HUES64 (cell line): Measurements from ENCODE around the gene DHX30.
A peak's percentile ranks its signal among the peaks of the same experiment; 100 is the strongest.

Experiments used
- H3K27ac ChIP-seq: 2 replicates; pipeline ENCODE4 v1.7.0; 2013; ENCODE audit warnings: low read depth, low read length, inconsistent platforms
- H3K27me3 ChIP-seq: 2 replicates; pipeline ENCODE4 v1.6.1; 2013; ENCODE audit warnings: mild to moderate bottlenecking, low read length; ENCODE audit not compliant: insufficient read depth
- H3K36me3 ChIP-seq: 2 replicates; pipeline ENCODE4 v1.6.1; 2013; ENCODE audit warnings: mild to moderate bottlenecking, low read length; ENCODE audit not compliant: insufficient read depth
- H3K4me1 ChIP-seq: 2 replicates; pipeline ENCODE4 v1.6.1; 2013; ENCODE audit warnings: mild to moderate bottlenecking, low read length, moderate library complexity; ENCODE audit not compliant: insufficient read depth
- H3K4me3 ChIP-seq: 2 replicates; pipeline ENCODE4 v1.5.1; 2013; ENCODE audit warnings: mild to moderate bottlenecking, low read length, moderate library complexity
- H3K9ac ChIP-seq: 2 replicates; pipeline ENCODE4 v1.6.1; 2013; ENCODE audit warnings: mild to moderate bottlenecking, low read depth, low read length
- H3K9me3 ChIP-seq: 2 replicates; pipeline ENCODE4 v1.6.1; 2013; ENCODE audit warnings: low read depth, low read length; ENCODE audit not compliant: insufficient read depth
- WGBS: fragments of 150-250, 120-280 bp; methylation state at CpG from one replicate; pipeline ENCODE4 v1.1.7; 2013; ENCODE audit warnings: missing lambda C conversion rate; 5-methylcytosine and 5-hydroxymethylcytosine counted together

The DHX30 gene

GRCh38 chr3:47780741-47781684 lies 21.9 kb upstream of the DHX30 start:
- WGBS = under 1% methylated on average over 53 of the region's 54 CpGs
- Histone ChIP-seq H3K36me3 (peaks cover 16% of the 10 kb centered on the region; the same call in 1 of the 2 replicates), H3K9ac (peak overlapping the region; percentile 99), H3K27ac (peak overlapping the region; percentile 98), H3K4me3 (peak overlapping the region; percentile 72), H3K4me1 (peaks cover 14% of the 10 kb centered on the region), H3K27me3 (no peaks in the 10 kb centered on the region), H3K9me3 (no peaks in the 10 kb centered on the region)

GRCh38 chr3:47781685-47782445 lies 21.1 kb upstream of the DHX30 start, which contains the start of gene SMARCC1:
Gene SMARCC1 (minus strand): TSS chr3:47781893. CDS start chr3:47781797, 96 bp downstream.
- no peaks in the 10 kb centered on the region for H3K27me3 ChIP-seq
- H3K9ac ChIP-seq = peak within 1 kb of the TSS; percentile 99
- no peaks in the 10 kb centered on the region for H3K9me3 ChIP-seq
- H3K4me1 ChIP-seq = peaks cover 14% of the 10 kb centered on the region
- WGBS = under 1% methylated on average over 79 of the region's 79 CpGs
- peaks cover 11% of the 10 kb centered on the region; the same call in 1 of the 2 replicates for H3K36me3 ChIP-seq
- peak within 1 kb of the TSS; percentile 72 for H3K4me3 ChIP-seq
- peak within 1 kb of the TSS; percentile 98 for H3K27ac ChIP-seq

GRCh38 chr3:47782446-47783308 lies 20.3 kb upstream of the DHX30 start:
- Histone ChIP-seq H3K9ac (peak overlapping the region; percentile 99), H3K36me3 (peaks cover 11% of the 10 kb centered on the region; the same call in 1 of the 2 replicates), H3K27me3 (no peaks in the 10 kb centered on the region), H3K4me3 (peak overlapping the region; percentile 72), H3K9me3 (no peaks in the 10 kb centered on the region), H3K27ac (peak overlapping the region; percentile 98), H3K4me1 (peaks cover 14% of the 10 kb centered on the region)
- WGBS = 68% methylated on average over 22 of the region's 23 CpGs

GRCh38 chr3:47783673-47784072 lies 19.3 kb upstream of the DHX30 start:
- H3K27ac ChIP-seq = no peak overlapping the region
- H3K36me3 ChIP-seq = peaks cover 6% of the 10 kb centered on the region; the same call in 1 of the 2 replicates
- H3K4me3 ChIP-seq = no peak overlapping the region
- H3K9ac ChIP-seq = no peak overlapping the region
- H3K4me1 ChIP-seq = peaks cover 14% of the 10 kb centered on the region
- no peaks in the 10 kb centered on the region for H3K27me3 ChIP-seq
- H3K9me3 ChIP-seq = no peaks in the 10 kb centered on the region

DNA sequence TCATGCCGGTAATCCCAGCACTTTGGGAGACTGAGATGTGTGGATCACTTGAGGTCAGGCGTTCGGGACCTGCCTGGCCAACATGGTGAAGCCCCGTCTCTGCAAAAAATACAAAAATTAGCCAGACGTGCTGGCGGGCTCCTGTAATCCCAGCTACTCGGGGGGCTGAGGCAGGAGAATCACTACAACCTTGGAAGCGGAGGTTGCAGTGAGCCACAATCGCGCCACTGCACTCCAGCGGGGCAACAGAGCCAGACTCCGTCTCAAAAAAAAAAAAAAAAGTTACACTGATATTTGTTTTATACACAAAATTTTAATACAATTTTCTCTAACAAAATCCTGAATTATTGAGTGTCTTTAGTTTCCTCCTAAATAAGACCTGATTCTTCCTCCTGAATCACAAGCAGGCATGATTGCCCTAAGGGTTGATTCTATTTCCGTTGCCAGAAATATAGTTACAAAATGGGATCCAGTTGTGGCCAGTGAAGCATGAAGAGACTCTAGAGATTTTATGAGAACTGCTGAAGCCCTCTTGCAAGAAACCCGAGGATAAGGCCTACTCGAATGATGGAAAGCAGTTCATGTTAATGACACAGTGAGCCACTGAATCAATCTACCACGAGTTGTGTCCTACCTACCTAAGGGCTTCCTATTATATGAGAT lies 11.6 kb upstream of the DHX30 start:
- Histone ChIP-seq H3K9ac (no peak overlapping the region), H3K36me3 (no peaks in the 10 kb centered on the region), H3K4me3 (no peak overlapping the region), H3K4me1 (no peaks in the 10 kb centered on the region), H3K27ac (no peak overlapping the region), H3K27me3 (no peaks in the 10 kb centered on the region), H3K9me3 (no peaks in the 10 kb centered on the region)
- WGBS = 94% methylated on average over 14 of the region's 16 CpGs

DNA sequence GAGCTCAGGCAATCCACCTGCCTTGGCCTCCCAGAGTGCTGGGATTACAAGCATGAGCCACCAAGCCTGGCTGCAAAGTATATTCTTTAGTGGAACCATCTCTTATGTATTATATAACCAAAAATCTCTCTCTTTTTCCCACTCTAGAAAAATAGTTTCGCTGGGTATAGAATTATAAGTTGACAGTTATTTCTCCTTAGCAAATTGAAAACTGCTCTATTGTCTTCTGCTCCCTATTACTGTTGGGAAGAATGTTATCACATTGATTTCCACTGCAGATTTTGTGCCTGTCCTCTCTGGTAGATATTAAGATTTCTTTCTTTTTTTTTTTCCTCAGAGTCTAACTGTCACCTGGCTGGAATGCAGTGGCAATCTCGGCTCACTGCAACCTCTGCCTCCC lies 10.2 kb upstream of the DHX30 start:
- no peak overlapping the region for H3K27ac ChIP-seq
- H3K9ac ChIP-seq = no peak overlapping the region
- no peaks in the 10 kb centered on the region for H3K9me3 ChIP-seq
- H3K4me3 ChIP-seq = no peak overlapping the region
- no peaks in the 10 kb centered on the region for H3K4me1 ChIP-seq
- WGBS = 100% methylated on average over 1 of the region's 2 CpGs
- no peaks in the 10 kb centered on the region for H3K36me3 ChIP-seq
- H3K27me3 ChIP-seq = no peaks in the 10 kb centered on the region

DNA sequence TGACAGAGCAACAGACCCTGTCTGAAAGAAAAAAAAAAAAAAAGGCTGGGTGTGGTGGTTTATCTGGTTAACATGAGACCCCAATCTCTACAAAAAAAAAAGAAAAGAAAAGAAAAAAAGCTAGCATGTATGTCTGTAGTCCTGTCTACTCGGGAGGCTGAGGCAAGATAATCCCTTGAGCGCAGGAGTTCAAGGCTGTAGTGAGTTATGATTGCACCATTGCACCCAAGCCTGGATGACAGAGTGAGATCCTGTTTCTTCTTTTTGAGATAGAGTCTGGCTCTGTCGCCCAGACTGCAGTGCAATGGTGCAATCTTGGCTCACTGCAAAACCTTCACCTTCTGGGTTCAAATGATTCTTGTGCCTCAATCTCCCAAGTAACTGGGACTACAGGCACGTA lies 8.4 kb upstream of the DHX30 start:
- Histone ChIP-seq H3K9me3 (no peaks in the 10 kb centered on the region), H3K36me3 (no peaks in the 10 kb centered on the region), H3K4me1 (no peaks in the 10 kb centered on the region), H3K27me3 (no peaks in the 10 kb centered on the region), H3K4me3 (no peak overlapping the region), H3K27ac (no peak overlapping the region), H3K9ac (no peak overlapping the region)
- WGBS = 92% methylated on average over 4 of the region's 4 CpGs

DNA sequence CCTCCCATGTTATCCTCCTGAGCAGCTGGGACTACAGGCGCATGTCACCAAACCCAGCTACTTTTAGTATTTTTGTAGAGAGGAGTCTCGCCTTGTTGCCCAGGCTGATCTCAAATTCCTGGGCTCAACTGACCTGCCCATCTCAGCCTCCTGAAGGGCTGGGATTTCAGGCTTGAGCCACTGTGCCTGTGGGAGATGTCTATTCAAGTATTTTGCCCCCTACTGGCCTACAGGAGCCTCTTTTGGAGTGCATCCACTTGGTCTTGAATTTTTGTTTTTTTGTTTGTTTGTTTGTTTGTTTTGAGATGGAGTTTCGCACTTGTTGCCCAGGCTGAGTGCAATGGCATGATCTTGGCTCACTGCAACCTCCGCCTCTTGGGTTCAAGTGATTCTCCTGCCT lies 3.2 kb upstream of the DHX30 start:
- Histone ChIP-seq H3K36me3 (no peaks in the 10 kb centered on the region), H3K4me3 (no peak overlapping the region), H3K27ac (no peak overlapping the region), H3K27me3 (no peaks in the 10 kb centered on the region), H3K9me3 (no peaks in the 10 kb centered on the region), H3K9ac (no peak overlapping the region), H3K4me1 (peaks cover 4% of the 10 kb centered on the region; the same call in 1 of the 2 replicates)
- WGBS = 86% methylated on average over 4 of the region's 4 CpGs

- Histone ChIP-seq H3K4me1 (peaks cover 4% of the 10 kb centered on the region; the same call in 1 of the 2 replicates), H3K27ac (peak overlapping the region; percentile 96), H3K4me3 (peak overlapping the region; percentile 96), H3K27me3 (no peaks in the 10 kb centered on the region), H3K9me3 (no peaks in the 10 kb centered on the region), H3K36me3 (peaks cover 30% of the 10 kb centered on the region), H3K9ac (peak overlapping the region; percentile 98)
- under 1% methylated on average over 20 of the region's 20 CpGs for WGBS
Measured at GRCh38 chr3:47803480-47804025, 615 bp downstream of the DHX30 start.

DNA sequence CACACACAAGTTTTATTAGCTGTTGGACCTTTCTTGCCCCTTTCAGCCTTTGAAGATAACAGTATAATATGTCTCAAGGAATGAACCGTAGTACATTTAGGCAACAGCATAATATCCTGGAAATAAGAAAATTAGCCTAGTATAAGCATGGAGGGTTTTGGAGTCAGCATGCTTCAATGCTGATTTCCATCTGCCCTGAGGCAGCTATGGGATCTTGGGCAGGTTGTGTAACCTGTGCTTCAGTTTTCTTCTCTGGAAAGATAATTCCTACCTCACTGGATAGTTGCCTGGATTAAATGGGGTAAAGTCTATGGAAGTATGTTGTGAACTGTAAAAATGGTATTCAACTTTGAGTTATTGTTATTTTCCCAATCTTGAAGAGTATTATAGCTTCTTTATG lies 1.6 kb downstream of the DHX30 start:
- H3K36me3 ChIP-seq = peaks cover 38% of the 10 kb centered on the region
- H3K9me3 ChIP-seq = no peaks in the 10 kb centered on the region
- H3K9ac ChIP-seq = no peak overlapping the region
- peaks cover 4% of the 10 kb centered on the region; the same call in 1 of the 2 replicates for H3K4me1 ChIP-seq
- WGBS = 100% methylated on average over 1 of the region's 1 CpG
- H3K27me3 ChIP-seq = no peaks in the 10 kb centered on the region
- no peak overlapping the region for H3K27ac ChIP-seq
- H3K4me3 ChIP-seq = peak overlapping the region; percentile 96; the same call in 1 of the 2 replicates
